A549 (cell line): ENCODE results near the gene SLC6A3. TPM values are rescaled to one million over a fixed set of nuclear protein-coding genes. Genes with fewer than 3 reads are reported as not detected.

Experiments
- ATAC-seq, 2 experiments: fragments of 200-7000 bp in 1 of 2; fragments of >200 bp in 1 of 2; cut with Nextera tagmentation in 1 of 2; cut with Tn5 transposase in 1 of 2; 3 replicates each; pipeline versions ENCODE4 v1.8.0 to v1.9.1; 2018 to 2020; ENCODE audit warnings: mild to moderate bottlenecking in 1 of 2, moderate library complexity in 1 of 2
- CTCF ChIA-PET: fragments of 300-600 bp; sonication (Branson Sonifier 250); formaldehyde crosslinking; extraction: SDS; loops from one replicate; lab custom pipeline; 2021; ENCODE audit warnings: antibody characterized with exemption, inconsistent platforms; lab: Yijun Ruan, JAX
- POLR2A ChIA-PET: fragments of 350-600 bp; formaldehyde crosslinking; extraction: SDS; loops from one replicate; lab custom pipeline; 2021; ENCODE audit warnings: antibody characterized with exemption, inconsistent platforms; lab: Yijun Ruan, JAX
- DNase-seq, 2 experiments: peaks; one replicate each; pipeline versions ENCODE4 v3.0.0 to v3.0.0-alpha.2; 2011 to 2016; ENCODE audit warnings: low read depth in 1 of 2, low spot score in 1 of 2
- FAIRE-seq: peaks from 2 replicates; lab custom pipeline; 2011; peaks lifted over from hg19 to GRCh38; lab: Jason Lieb, UNC
- H3K27ac ChIP-seq, 2 experiments: fragments of >200 bp; sonication (Bioruptor Twin); formaldehyde crosslinking; 3 replicates each; pipeline ENCODE4 v1.5.1; 2016 to 2017
- H3K4me1 ChIP-seq: fragments of >200 bp; sonication (Bioruptor Twin); formaldehyde crosslinking; 3 replicates; pipeline ENCODE4 v1.6.1; 2016
- H3K4me2 ChIP-seq: fragments of >200 bp; sonication (Bioruptor Twin); formaldehyde crosslinking; 3 replicates; pipeline ENCODE4 v1.6.1; 2016
- H3K4me3 ChIP-seq: fragments of >200 bp; sonication (Bioruptor Twin); formaldehyde crosslinking; 3 replicates; pipeline ENCODE4 v1.5.1; 2016
- H3K9me3 ChIP-seq: fragments of >200 bp; sonication (Bioruptor Twin); formaldehyde crosslinking; 3 replicates; pipeline ENCODE4 v1.6.1; 2016
- ATOH8 ChIP-seq: fragments of 250-450 bp; sonication (Bioruptor Pico); IDR thresholded peaks from 2 replicates; pipeline ENCODE4 v1.5.0; 2020; ENCODE audit warnings: low read depth, mild to moderate bottlenecking, moderate library complexity
- CEBPB ChIP-seq, 2 experiments: fragments of >200 bp in 1 of 2; sonication (Bioruptor Twin) in 1 of 2; formaldehyde crosslinking in 1 of 2; IDR thresholded peaks; 2 replicates each; pipeline ENCODE4 v1.6.1; 2012 to 2016
- CHD4 ChIP-seq: fragments of 200-600 bp; sonication (generic); IDR thresholded peaks from 2 replicates; pipeline ENCODE4 v1.6.1; 2016; ENCODE audit warnings: antibody characterized with exemption, mild to moderate bottlenecking, borderline replicate concordance
- ELK1 ChIP-seq: fragments of 150-350 bp; IDR thresholded peaks from 2 replicates; pipeline ENCODE4 v1.6.1; 2014; ENCODE audit warnings: low read depth, mild to moderate bottlenecking, low read length
- EP300 ChIP-seq, 2 experiments: fragments of >200 bp; sonication (Bioruptor Twin); formaldehyde crosslinking; IDR thresholded peaks; 2 replicates in 1 of 2; 3 replicates in 1 of 2; pipeline ENCODE4 v1.6.1; 2016 to 2017
- FOSB ChIP-seq: fragments of 250-450 bp; sonication (Bioruptor Pico); IDR thresholded peaks from 2 replicates; pipeline ENCODE4 v1.5.0; 2020; ENCODE audit warnings: mild to moderate bottlenecking, moderate library complexity
- FOSL2 ChIP-seq, 2 experiments: fragments of 450-650 bp in 1 of 2; fragments of >200 bp in 1 of 2; sonication (Bioruptor Twin) in 1 of 2; formaldehyde crosslinking; IDR thresholded peaks; 2 replicates each; pipeline versions ENCODE4 v1.5.0 to v1.6.1; 2016 to 2020; ENCODE audit warnings: mild to moderate bottlenecking in 1 of 2, moderate library complexity in 1 of 2
- HEYL ChIP-seq: fragments of 250-450 bp; sonication (Bioruptor Pico); IDR thresholded peaks from 2 replicates; pipeline ENCODE4 v1.8.0; 2021; ENCODE audit warnings: mild to moderate bottlenecking, moderate library complexity
- HOXB13 ChIP-seq: fragments of 250-450 bp; sonication (Bioruptor Pico); IDR thresholded peaks from 2 replicates; pipeline ENCODE4 v1.5.0; 2020; ENCODE audit warnings: low read depth, mild to moderate bottlenecking, moderate library complexity
- JUNB ChIP-seq: fragments of >200 bp; sonication (Bioruptor Twin); formaldehyde crosslinking; IDR thresholded peaks from 2 replicates; pipeline ENCODE4 v1.6.1; 2016
- KDM1A ChIP-seq: fragments of 200-600 bp; sonication (generic); IDR thresholded peaks from 2 replicates; pipeline ENCODE4 v1.6.1; 2016; ENCODE audit warnings: low read depth, mild to moderate bottlenecking
- KDM5A ChIP-seq: fragments of 200-600 bp; sonication (generic); IDR thresholded peaks from 2 replicates; pipeline ENCODE4 v1.6.1; 2016; ENCODE audit warnings: antibody characterized with exemption, mild to moderate bottlenecking
- MAX ChIP-seq: IDR thresholded peaks from 2 replicates; pipeline ENCODE4 v1.6.1; 2012
- MAZ ChIP-seq: fragments of 150-350 bp; IDR thresholded peaks from 2 replicates; pipeline ENCODE4 v1.6.1; 2014; ENCODE audit warnings: antibody characterized with exemption, low read depth, low read length, borderline replicate concordance
- NPAS2 ChIP-seq: fragments of 250-450 bp; sonication (Bioruptor Pico); IDR thresholded peaks from 2 replicates; pipeline ENCODE4 v1.8.0; 2022; ENCODE audit warnings: mild to moderate bottlenecking, moderate library complexity, borderline replicate concordance
- NR3C1 ChIP-seq: fragments of >200 bp; sonication (Bioruptor Twin); formaldehyde crosslinking; IDR thresholded peaks from 3 replicates; pipeline ENCODE4 v1.6.1; 2017
- POLR2AphosphoS2 ChIP-seq: conservative IDR thresholded peaks from 2 replicates; pipeline ENCODE4 v1.6.1; 2012; ENCODE audit warnings: low read length, improper control_type of control experiment, inconsistent platforms
- RARB ChIP-seq: fragments of 250-450 bp; sonication (Bioruptor Pico); IDR thresholded peaks from 2 replicates; pipeline ENCODE4 v1.8.0; 2021; ENCODE audit warnings: mild to moderate bottlenecking, moderate library complexity
- RNF2 ChIP-seq: fragments of 200-600 bp; sonication (generic); IDR thresholded peaks from 2 replicates; pipeline ENCODE4 v1.6.1; 2016; ENCODE audit warnings: low read depth, mild to moderate bottlenecking, antibody characterized with exemption, moderate library complexity, borderline replicate concordance
- SMC3 ChIP-seq: fragments of >200 bp; sonication (Bioruptor Twin); formaldehyde crosslinking; IDR thresholded peaks from 3 replicates; pipeline ENCODE4 v1.6.1; 2018; ENCODE audit warnings: inconsistent platforms
- TP53 ChIP-seq: fragments of 250-450 bp; sonication (Bioruptor Pico); IDR thresholded peaks from 2 replicates; pipeline ENCODE4 v1.5.0; 2021; ENCODE audit warnings: mild to moderate bottlenecking, moderate library complexity
- USF2 ChIP-seq: fragments of 450-650 bp; IDR thresholded peaks from 2 replicates; pipeline ENCODE4 v1.6.1; 2014; ENCODE audit warnings: antibody characterized with exemption
- ZC3H11A ChIP-seq: fragments of 450-650 bp; IDR thresholded peaks from 2 replicates; pipeline ENCODE4 v1.6.1; 2014; ENCODE audit warnings: antibody characterized with exemption, mild to moderate bottlenecking
- ZFP36 ChIP-seq: fragments of 450-650 bp; IDR thresholded peaks from 2 replicates; pipeline ENCODE4 v1.6.1; 2014; ENCODE audit warnings: borderline replicate concordance; ENCODE audit not compliant: partially characterized antibody
- ZNF302 ChIP-seq: fragments of 250-450 bp; sonication (Bioruptor Pico); IDR thresholded peaks from 2 replicates; pipeline ENCODE4 v1.9.0; 2021; ENCODE audit warnings: inconsistent platforms, mild to moderate bottlenecking, moderate library complexity
- WGBS: methylation state at CpG from one replicate; pipeline ENCODE4 v1.1.6; 2017; ENCODE audit errors: missing lambda C conversion rate; 5-methylcytosine and 5-hydroxymethylcytosine counted together
- polyA plus RNA-seq, 4 experiments: library from polyadenylated mRNA; depleted of rRNA in 3 of 4; stranded (reverse); fragments of >200 nt; fragmentation: RNase III in 1 of 4; extraction: RNeasy Plus Mini Kit Qiagen cat#74134 plus additional on column Dnase treatment in 1 of 4; gene quantifications; 2 replicates in 3 of 4; 3 replicates in 1 of 4; pipeline ENCODE4 v1.2.3, GENCODE V29; 2011 to 2017
- TF ChIP-seq, protein P1 (sequence below): fragments of >200 bp; sonication (Bioruptor Twin); formaldehyde crosslinking; IDR thresholded peaks from 3 replicates; pipeline ENCODE4 v1.5.1; 2016
- TF ChIP-seq, protein P2 (sequence below): fragments of >200 bp; sonication (Bioruptor Twin); formaldehyde crosslinking; IDR thresholded peaks from 2 replicates; pipeline ENCODE4 v1.6.1; 2016
- TF ChIP-seq, protein P3 (sequence below): IDR thresholded peaks from 2 replicates; pipeline ENCODE4 v1.6.1; 2012

SLC6A3 gene
- polyA plus RNA-seq, 2 of the 4 experiments (the other 2 are of a cell fraction), result 0.05 to 0.06 TPM

DNA sequence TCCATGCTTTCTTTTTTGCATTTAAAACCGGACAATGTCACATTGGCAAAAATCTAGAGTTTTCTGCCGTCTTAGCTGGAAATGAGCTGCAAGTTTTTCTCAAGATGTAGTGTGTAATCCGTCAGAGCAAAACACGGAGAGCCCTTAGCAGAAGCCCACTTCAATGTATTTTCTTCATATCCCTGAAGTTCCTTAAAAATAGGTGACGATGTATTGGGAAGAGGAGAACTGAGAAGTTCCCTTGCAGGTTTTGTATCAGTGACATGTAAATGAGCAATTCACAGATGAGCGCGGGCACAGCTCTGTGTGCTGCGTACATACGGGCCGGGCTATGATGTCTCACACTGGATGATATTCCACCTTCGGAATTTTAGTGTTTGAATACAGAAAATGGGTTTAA is 85.5 kb downstream of the SLC6A3 start (continued):
- TF ChIP-seq, protein P1, sequence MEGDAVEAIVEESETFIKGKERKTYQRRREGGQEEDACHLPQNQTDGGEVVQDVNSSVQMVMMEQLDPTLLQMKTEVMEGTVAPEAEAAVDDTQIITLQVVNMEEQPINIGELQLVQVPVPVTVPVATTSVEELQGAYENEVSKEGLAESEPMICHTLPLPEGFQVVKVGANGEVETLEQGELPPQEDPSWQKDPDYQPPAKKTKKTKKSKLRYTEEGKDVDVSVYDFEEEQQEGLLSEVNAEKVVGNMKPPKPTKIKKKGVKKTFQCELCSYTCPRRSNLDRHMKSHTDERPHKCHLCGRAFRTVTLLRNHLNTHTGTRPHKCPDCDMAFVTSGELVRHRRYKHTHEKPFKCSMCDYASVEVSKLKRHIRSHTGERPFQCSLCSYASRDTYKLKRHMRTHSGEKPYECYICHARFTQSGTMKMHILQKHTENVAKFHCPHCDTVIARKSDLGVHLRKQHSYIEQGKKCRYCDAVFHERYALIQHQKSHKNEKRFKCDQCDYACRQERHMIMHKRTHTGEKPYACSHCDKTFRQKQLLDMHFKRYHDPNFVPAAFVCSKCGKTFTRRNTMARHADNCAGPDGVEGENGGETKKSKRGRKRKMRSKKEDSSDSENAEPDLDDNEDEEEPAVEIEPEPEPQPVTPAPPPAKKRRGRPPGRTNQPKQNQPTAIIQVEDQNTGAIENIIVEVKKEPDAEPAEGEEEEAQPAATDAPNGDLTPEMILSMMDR, result no peak
- TF ChIP-seq EP300 (IDR thresholded peaks at IDR 0.05), result no peak
- TF ChIP-seq HOXB13 (CRISPR knock-in tag), result no peak

- Histone ChIP-seq H3K9me3 (no peaks in the 10 kb centered on the region), H3K4me1 (no peaks in the 10 kb centered on the region), H3K4me3 (no peak overlapping the region), H3K4me2 (no peak overlapping the region), H3K27ac (no peak overlapping the region)
- no peak for ATAC-seq
- FAIRE-seq, result no peak
- no peak for DNase-seq
- 70% methylated on average over 21 of the region's 31 CpGs for WGBS
- ChIA-PET POLR2A (no interaction called here), CTCF (interaction anchor here (0.9 to 1.5 kb wide), 6 partner anchors 13 to 285 kb away, joined by 3 to 5 read pairs (median 3); no protein-coding TSS in a partner anchor)
- TF ChIP-seq CHD4 (no peak), FOSL2 (IDR thresholded peaks at IDR 0.05) (no peak), FOSL2 (CRISPR knock-in tag; IDR thresholded peaks at IDR 0.05) (no peak), USF2 (no peak), ZNF302 (CRISPR knock-in tag) (no peak), KDM5A (no peak), MAZ (no peak), ZFP36 (no peak)
These were observed 86.1 kb downstream of the SLC6A3 start for GRCh38 chr5:1359031-1359645.

DNA sequence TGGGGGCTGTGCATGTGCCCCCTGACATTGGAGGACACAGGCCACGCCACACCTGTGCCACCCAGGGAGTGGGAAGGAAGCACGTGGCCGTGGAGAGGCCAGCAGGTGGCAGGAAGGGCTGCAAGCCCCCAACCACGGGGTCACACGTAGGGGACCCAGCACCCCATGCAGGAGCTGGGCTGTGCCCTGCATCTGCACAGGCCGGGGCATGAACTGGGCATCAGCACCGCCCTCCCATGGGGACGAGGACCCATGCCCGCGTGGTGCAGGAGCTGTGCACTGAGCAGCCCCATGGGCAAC is 86.6 kb downstream of the SLC6A3 start:
- H3K27ac ChIP-seq, result no peak overlapping the region
- H3K9me3 ChIP-seq, result no peaks in the 10 kb centered on the region
- ChIA-PET POLR2A (no interaction called here), CTCF (interaction anchor here (0.9 to 1.5 kb wide), 6 partner anchors 14 to 286 kb away, joined by 3 to 5 read pairs (median 3); no protein-coding TSS in a partner anchor)
- no peak; a peak in 1 of 6 replicates for ATAC-seq
- WGBS, result 47% methylated on average over 3 of the region's 10 CpGs
- FAIRE-seq, result no peak
- DNase-seq, result no peak
- TF ChIP-seq, protein P2, sequence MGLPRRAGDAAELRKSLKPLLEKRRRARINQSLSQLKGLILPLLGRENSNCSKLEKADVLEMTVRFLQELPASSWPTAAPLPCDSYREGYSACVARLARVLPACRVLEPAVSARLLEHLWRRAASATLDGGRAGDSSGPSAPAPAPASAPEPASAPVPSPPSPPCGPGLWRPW, result no peak
- TF ChIP-seq KDM1A, result no peak
- no peak for TF ChIP-seq POLR2AphosphoS2
- no peak for TF ChIP-seq ATOH8 (CRISPR knock-in tag)
- TF ChIP-seq MAX, result no peak
- TF ChIP-seq NPAS2 (CRISPR knock-in tag), result no peak
- TF ChIP-seq CEBPB (IDR thresholded peaks at IDR 0.05), result no peak
- no peak for TF ChIP-seq RARB (CRISPR knock-in tag)
- no peak for TF ChIP-seq ZC3H11A
- TF ChIP-seq RNF2, result no peak
- TF ChIP-seq TP53 (CRISPR knock-in tag), result no peak
- no peak for TF ChIP-seq SMC3
- TF ChIP-seq JUNB, result no peak
- TF ChIP-seq HEYL (CRISPR knock-in tag), result no peak
- TF ChIP-seq NR3C1, result no peak
- TF ChIP-seq FOSB (CRISPR knock-in tag), result no peak
- no peak for TF ChIP-seq ELK1
- TF ChIP-seq HOXB13 (CRISPR knock-in tag), result no peak
- TF ChIP-seq, protein P3, sequence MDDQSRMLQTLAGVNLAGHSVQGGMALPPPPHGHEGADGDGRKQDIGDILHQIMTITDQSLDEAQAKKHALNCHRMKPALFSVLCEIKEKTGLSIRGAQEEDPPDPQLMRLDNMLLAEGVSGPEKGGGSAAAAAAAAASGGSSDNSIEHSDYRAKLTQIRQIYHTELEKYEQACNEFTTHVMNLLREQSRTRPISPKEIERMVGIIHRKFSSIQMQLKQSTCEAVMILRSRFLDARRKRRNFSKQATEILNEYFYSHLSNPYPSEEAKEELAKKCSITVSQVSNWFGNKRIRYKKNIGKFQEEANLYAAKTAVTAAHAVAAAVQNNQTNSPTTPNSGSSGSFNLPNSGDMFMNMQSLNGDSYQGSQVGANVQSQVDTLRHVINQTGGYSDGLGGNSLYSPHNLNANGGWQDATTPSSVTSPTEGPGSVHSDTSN, result no peak
- TF ChIP-seq CHD4, result no peak
- H3K4me3 ChIP-seq, result no peak overlapping the region
- H3K4me2 ChIP-seq, result no peak overlapping the region
- no peaks in the 10 kb centered on the region for H3K4me1 ChIP-seq
